ENCODE results near the gene ZFP57. TPM values are rescaled to one million over a fixed set of nuclear protein-coding genes. Genes with fewer than 3 reads are reported as not detected.

The ZFP57 gene
- polyA plus RNA-seq, 1 donor from 2014 or later, result not detected

- TF ChIP-seq EZH2 (IDR thresholded peaks at IDR 0.05; ENCODE audit: borderline replicate concordance, insufficient read depth, low read length, poor library complexity, severe bottlenecking) (no peak), RAD21 (conservative IDR thresholded peaks at IDR 0.05) (peak; percentile 31)
These were observed 15.5 kb upstream of the ZFP57 start (continued) for GRCh38 chr6:29696147-29697125.

DNA sequence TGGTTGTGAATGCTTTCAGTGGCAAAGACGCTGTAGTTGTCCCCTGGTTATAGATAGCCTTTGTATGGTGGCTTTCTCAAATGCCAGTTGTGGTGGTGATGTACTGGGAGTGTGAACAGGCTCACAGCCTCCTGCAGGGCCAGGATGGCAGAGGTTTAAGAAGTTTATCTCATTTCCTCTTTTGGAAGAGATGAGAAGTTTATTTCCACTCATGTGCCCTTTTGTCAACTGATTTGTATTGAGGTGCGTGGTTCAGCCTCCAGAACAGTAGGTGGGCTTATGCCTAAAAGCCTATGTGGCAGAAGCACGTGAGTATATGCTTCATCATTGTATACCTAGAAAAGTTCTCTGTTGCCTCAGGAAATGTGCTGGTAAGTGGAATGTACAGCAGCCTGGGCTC is 13.7 kb upstream of the ZFP57 start:
- no peak overlapping the region for H2AFZ ChIP-seq (ENCODE audit: low read depth, low read length)
- H3K9ac ChIP-seq (ENCODE audit: low read length), result no peak overlapping the region
- H3K36me3 ChIP-seq (ENCODE audit: insufficient read depth, low read length), result no peaks in the 10 kb centered on the region
- H3K9me2 ChIP-seq (ENCODE audit: insufficient read depth, low read length), result no peaks in the 10 kb centered on the region
- no peaks in the 10 kb centered on the region for H3K79me2 ChIP-seq (replicated peaks; ENCODE audit: insufficient read depth, low read length)
- no peaks in the 10 kb centered on the region for H3K27me3 ChIP-seq (ENCODE audit: insufficient read depth, low read depth, low read length)
- H3K4me3 ChIP-seq (ENCODE audit: low read length), result no peak overlapping the region
- TF ChIP-seq EP300 (conservative IDR thresholded peaks at IDR 0.05; ENCODE audit: poor library complexity, severe bottlenecking), result no peak
- no peak for TF ChIP-seq MXI1 (conservative IDR thresholded peaks at IDR 0.05; ENCODE audit: poor library complexity, severe bottlenecking)
- TF ChIP-seq SMC3 (conservative IDR thresholded peaks at IDR 0.05; ENCODE audit: poor library complexity), result no peak
- TF ChIP-seq CTCF (IDR thresholded peaks at IDR 0.05; ENCODE audit: poor library complexity, severe bottlenecking), result no peak
- TF ChIP-seq, protein P1, sequence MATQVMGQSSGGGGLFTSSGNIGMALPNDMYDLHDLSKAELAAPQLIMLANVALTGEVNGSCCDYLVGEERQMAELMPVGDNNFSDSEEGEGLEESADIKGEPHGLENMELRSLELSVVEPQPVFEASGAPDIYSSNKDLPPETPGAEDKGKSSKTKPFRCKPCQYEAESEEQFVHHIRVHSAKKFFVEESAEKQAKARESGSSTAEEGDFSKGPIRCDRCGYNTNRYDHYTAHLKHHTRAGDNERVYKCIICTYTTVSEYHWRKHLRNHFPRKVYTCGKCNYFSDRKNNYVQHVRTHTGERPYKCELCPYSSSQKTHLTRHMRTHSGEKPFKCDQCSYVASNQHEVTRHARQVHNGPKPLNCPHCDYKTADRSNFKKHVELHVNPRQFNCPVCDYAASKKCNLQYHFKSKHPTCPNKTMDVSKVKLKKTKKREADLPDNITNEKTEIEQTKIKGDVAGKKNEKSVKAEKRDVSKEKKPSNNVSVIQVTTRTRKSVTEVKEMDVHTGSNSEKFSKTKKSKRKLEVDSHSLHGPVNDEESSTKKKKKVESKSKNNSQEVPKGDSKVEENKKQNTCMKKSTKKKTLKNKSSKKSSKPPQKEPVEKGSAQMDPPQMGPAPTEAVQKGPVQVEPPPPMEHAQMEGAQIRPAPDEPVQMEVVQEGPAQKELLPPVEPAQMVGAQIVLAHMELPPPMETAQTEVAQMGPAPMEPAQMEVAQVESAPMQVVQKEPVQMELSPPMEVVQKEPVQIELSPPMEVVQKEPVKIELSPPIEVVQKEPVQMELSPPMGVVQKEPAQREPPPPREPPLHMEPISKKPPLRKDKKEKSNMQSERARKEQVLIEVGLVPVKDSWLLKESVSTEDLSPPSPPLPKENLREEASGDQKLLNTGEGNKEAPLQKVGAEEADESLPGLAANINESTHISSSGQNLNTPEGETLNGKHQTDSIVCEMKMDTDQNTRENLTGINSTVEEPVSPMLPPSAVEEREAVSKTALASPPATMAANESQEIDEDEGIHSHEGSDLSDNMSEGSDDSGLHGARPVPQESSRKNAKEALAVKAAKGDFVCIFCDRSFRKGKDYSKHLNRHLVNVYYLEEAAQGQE (IDR thresholded peaks at IDR 0.05; ENCODE audit: borderline replicate concordance), result no peak
- TF ChIP-seq EZH2 (IDR thresholded peaks at IDR 0.05; ENCODE audit: borderline replicate concordance, insufficient read depth, low read length, poor library complexity, severe bottlenecking), result no peak
- no peak for TF ChIP-seq POLR2AphosphoS5 (IDR thresholded peaks at IDR 0.05)
- no peak for TF ChIP-seq TAF1 (IDR thresholded peaks at IDR 0.05; ENCODE audit: low read depth)
- no peak for TF ChIP-seq RAD21 (conservative IDR thresholded peaks at IDR 0.05)
- no peaks in the 10 kb centered on the region for H3F3A ChIP-seq (ENCODE audit: insufficient read depth, low read length, poor library complexity, severe bottlenecking)
- H3K4me2 ChIP-seq (ENCODE audit: low read length), result no peak overlapping the region
- H3K27ac ChIP-seq (ENCODE audit: low read length), result no peak overlapping the region
- H4K20me1 ChIP-seq (ENCODE audit: insufficient read depth), result no peaks in the 10 kb centered on the region
- H3K9me3 ChIP-seq (ENCODE audit: low read length), result no peaks in the 10 kb centered on the region

Measured in neural cell (in vitro differentiated cells).